Activated CD4-positive, alpha-beta memory T cell treated with anti-CD3 and anti-CD28 coated beads for 36 hours (primary cell): ENCODE results near the gene DPP7. TPM values are rescaled to one million over a fixed set of nuclear protein-coding genes. Genes with fewer than 3 reads are reported as not detected.

Experiments used
- CTCF ChIA-PET: fragments of 350-600 bp; sonication (Branson Sonifier 250); formaldehyde crosslinking; loops from one replicate; lab custom pipeline; 2021; ENCODE audit warnings: antibody characterized with exemption, inconsistent platforms; lab: Charles Lee
- POLR2A ChIA-PET: fragments of 350-600 bp; sonication (Branson Sonifier 250); formaldehyde crosslinking; loops from one replicate; lab custom pipeline; 2021; ENCODE audit warnings: antibody characterized with exemption; lab: Charles Lee
- DNase-seq: peaks from one replicate; pipeline ENCODE4 v3.0.0-alpha.2; 2020
- H3K27ac Mint-ChIP-seq: one replicate; pipeline ENCODE4 v1.8.0; 2021; ENCODE audit warnings: mixed read lengths
- H3K27me3 Mint-ChIP-seq: one replicate; pipeline ENCODE4 v1.8.0; 2021; ENCODE audit warnings: mixed read lengths
- H3K36me3 Mint-ChIP-seq: one replicate; pipeline ENCODE4 v1.8.0; 2021; ENCODE audit warnings: mixed read lengths
- H3K4me1 Mint-ChIP-seq: one replicate; pipeline ENCODE4 v1.8.0; 2021; ENCODE audit warnings: low read depth, mixed read lengths
- H3K4me3 Mint-ChIP-seq: one replicate; pipeline ENCODE4 v1.8.0; 2021; ENCODE audit warnings: mild to moderate bottlenecking, mixed read lengths
- H3K9me3 Mint-ChIP-seq: one replicate; pipeline ENCODE4 v1.8.0; 2021; ENCODE audit warnings: mixed read lengths
- intact Hi-C: fragments of 100-400 bp; cut with micrococcal nuclease; formaldehyde crosslinking; loops from one replicate; pipeline ENCODE4 v1.15.1; 2023
- total RNA-seq, 2 experiments: library from RNA; stranded (reverse); gene quantifications; one replicate each; pipeline ENCODE4 v1.2.3, GENCODE V29; 2021

The DPP7 gene
- total RNA-seq, 2 experiments from 2014 or later: 195 to 208 TPM

- ChIA-PET CTCF (interaction anchor here (1.0 to 1.7 kb wide), 3 partner anchors 20 to 111 kb away, joined by 3 to 7 read pairs (median 4); partner anchors contain the start of gene NPDC1), POLR2A (no interaction called here)
- H3K4me1 Mint-ChIP-seq: peaks cover 9% of the 10 kb centered on the region
- no peaks in the 10 kb centered on the region for H3K9me3 Mint-ChIP-seq
- no peak overlapping the region for H3K4me3 Mint-ChIP-seq
- intact Hi-C loops: no loop called here
- H3K27ac Mint-ChIP-seq: no peak overlapping the region
- no peak for DNase-seq
- H3K27me3 Mint-ChIP-seq: peaks cover 30% of the 10 kb centered on the region
- H3K36me3 Mint-ChIP-seq: no peaks in the 10 kb centered on the region
Observed at GRCh38 chr9:137157618-137158415, 43.3 kb upstream of the DPP7 start.

- H3K27me3 Mint-ChIP-seq: peaks cover 29% of the 10 kb centered on the region
- H3K36me3 Mint-ChIP-seq: no peaks in the 10 kb centered on the region
- no peak overlapping the region for H3K27ac Mint-ChIP-seq
- peak overlapping the region; percentile 44 for H3K4me3 Mint-ChIP-seq
- CTCF ChIA-PET: interaction anchor here (0.6 to 1.7 kb wide), 6 partner anchors 19 to 266 kb away, joined by 3 to 7 read pairs (median 3); partner anchors contain the start of genes EXD3, NPDC1 and RNF224
- DNase-seq: peak; percentile 69
- intact Hi-C loops: no loop called here
- POLR2A ChIA-PET: no interaction called here
- H3K4me1 Mint-ChIP-seq: peaks cover 9% of the 10 kb centered on the region
- H3K9me3 Mint-ChIP-seq: no peaks in the 10 kb centered on the region
Observed at GRCh38 chr9:137156567-137157375, 42.2 kb upstream of the DPP7 start.

DNA sequence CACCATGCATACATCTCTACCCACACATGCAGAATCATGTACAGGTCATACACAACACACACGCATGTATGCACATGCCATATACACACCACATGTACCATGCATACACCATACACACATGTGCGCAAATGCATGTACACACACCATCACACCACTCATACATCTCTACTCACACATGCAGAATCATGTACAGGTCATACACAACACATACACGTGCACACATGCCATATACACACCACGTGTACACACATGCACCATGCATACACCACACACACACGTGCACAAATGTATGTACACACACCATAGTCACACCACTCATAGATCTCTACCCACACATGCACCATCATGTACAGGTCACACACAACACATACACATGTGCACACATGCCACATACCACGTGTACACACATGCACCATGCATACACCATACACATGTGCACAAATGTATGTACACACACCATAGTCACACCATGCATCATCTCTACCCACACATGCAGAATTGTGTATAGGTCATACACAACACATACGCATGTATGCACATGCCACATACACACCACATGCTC is 38.4 kb upstream of the DPP7 start:
- intact Hi-C loops: no loop called here
- ChIA-PET CTCF (no interaction called here), POLR2A (no interaction called here)

DNA sequence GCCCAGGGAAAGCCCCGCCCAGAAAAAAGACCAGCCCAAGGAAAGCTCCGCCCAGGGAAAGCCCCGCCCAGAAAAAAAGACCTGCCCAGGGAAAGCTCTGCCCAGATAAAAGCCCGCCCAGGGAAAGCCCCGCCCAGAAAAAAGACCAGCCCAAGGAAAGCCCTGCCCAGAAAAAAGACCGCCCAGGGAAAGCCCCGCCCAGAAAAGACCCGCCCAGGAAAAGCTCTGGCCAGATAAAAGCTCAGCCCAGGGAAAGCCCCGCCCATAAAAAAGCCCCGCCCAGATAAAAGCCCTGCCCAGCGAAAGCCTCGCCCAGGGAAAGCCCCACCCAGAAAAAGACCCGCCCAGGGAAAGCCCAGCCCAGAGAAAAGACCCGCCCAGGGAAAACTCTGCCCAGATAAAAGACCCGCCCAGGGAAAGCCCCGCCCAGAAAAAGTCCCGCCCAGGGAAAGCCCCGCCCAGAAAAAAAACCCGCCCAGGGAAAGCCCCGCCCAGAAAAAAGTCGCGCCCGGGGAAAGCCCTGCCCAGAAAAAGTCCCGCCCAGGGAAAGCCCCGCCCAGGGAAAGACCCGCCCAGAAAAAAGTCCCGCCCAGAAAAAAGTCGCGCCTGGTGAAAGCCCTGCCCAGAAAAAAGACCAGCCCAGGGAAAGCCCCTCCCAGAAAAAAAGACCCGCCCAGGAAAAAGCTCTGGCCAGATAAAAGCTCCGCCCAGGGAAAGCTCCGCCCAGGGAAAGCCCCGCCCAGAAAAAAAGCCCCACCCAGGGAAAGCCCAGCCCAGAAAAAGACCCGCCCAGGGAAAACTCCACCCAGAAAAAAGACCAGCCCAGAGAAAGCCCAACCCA is 36.3 kb upstream of the DPP7 start:
- DNase-seq: peak; percentile 85
- H3K27ac Mint-ChIP-seq: no peak overlapping the region
- H3K4me3 Mint-ChIP-seq: no peak overlapping the region
- H3K36me3 Mint-ChIP-seq: no peaks in the 10 kb centered on the region
- POLR2A ChIA-PET: interaction anchor here (0.5 to 0.6 kb wide), 2 partner anchors 21 to 765 kb away, joined by 3 read pairs; no protein-coding TSS in a partner anchor
- CTCF ChIA-PET: interaction anchor here (1.1 to 1.5 kb wide), 3 partner anchors 10 to 86 kb away, joined by 3 read pairs; no protein-coding TSS in a partner anchor
- H3K4me1 Mint-ChIP-seq: no peaks in the 10 kb centered on the region
- intact Hi-C loops: loop anchor here (2.0 kb wide), 1 partner anchor 64 kb away; the partner anchor contains the start of gene MAN1B1
- H3K27me3 Mint-ChIP-seq: peaks cover 8% of the 10 kb centered on the region
- H3K9me3 Mint-ChIP-seq: no peaks in the 10 kb centered on the region

More for the DNA sequence above, 38.4 kb upstream of the DPP7 start:
- no peaks in the 10 kb centered on the region for H3K9me3 Mint-ChIP-seq
- no peak for DNase-seq
- peaks cover 4% of the 10 kb centered on the region for H3K4me1 Mint-ChIP-seq
- no peak overlapping the region for H3K27ac Mint-ChIP-seq
- H3K4me3 Mint-ChIP-seq: no peak overlapping the region
- H3K27me3 Mint-ChIP-seq: peaks cover 15% of the 10 kb centered on the region
- H3K36me3 Mint-ChIP-seq: no peaks in the 10 kb centered on the region

DNA sequence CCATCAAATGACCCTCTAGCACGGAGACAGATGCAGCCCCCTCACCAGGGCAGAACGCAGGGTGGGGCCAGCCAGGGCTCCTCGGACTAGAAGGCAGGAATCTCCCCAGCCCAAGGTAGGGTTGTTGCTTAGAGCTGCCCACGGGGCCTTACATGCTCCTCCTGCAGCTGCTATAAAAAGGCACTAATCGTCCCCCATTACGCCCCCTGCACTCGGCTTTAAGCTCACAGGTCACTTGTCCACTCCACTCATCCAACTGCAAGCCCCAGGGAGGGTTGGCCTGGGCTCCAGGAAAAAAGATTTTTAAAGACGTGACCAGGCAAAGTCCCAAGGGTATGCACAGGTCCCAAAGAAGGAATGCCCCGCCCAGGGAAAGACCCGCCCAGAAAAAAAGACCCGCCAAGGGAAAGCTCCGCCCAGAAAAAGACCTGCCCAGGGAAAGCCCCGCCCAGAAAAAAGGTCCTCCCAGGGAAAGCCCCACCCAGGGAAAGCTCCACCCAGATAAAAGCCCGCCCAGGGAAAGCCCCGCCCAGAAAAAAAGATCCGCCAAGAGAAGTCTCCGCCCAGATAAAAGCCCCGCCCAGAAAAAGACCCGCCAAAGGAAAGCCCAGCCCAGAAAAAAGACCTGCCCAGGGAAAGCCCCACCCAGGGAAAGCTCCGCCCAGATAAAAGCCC is 35.5 kb upstream of the DPP7 start:
- intact Hi-C loops: loop anchor here (2.0 kb wide), 1 partner anchor 63 kb away; the partner anchor contains the start of gene MAN1B1
- CTCF ChIA-PET: interaction anchor here (1.1 to 1.4 kb wide), 2 partner anchors 9 to 86 kb away, joined by 3 read pairs; no protein-coding TSS in a partner anchor
- Mint-ChIP-seq H3K27ac (no peak overlapping the region), H3K27me3 (peaks cover 5% of the 10 kb centered on the region), H3K4me1 (no peaks in the 10 kb centered on the region), H3K4me3 (no peak overlapping the region), H3K9me3 (no peaks in the 10 kb centered on the region), H3K36me3 (no peaks in the 10 kb centered on the region)
- POLR2A ChIA-PET: no interaction called here
- no peak for DNase-seq

GRCh38 chr9:137149363-137149762 is 34.8 kb upstream of the DPP7 start:
- ChIA-PET POLR2A (no interaction called here), CTCF (interaction anchor here (0.6 to 1.4 kb wide), 2 partner anchors 87 to 114 kb away, joined by 3 to 4 read pairs; no protein-coding TSS in a partner anchor)
- Mint-ChIP-seq H3K4me1 (no peaks in the 10 kb centered on the region), H3K36me3 (no peaks in the 10 kb centered on the region), H3K27me3 (peaks cover 5% of the 10 kb centered on the region), H3K4me3 (no peak overlapping the region), H3K27ac (no peak overlapping the region), H3K9me3 (no peaks in the 10 kb centered on the region)
- no peak for DNase-seq
- intact Hi-C loops: no loop called here

- no peak for DNase-seq
- intact Hi-C loops: no loop called here
- no peaks in the 10 kb centered on the region for H3K4me1 Mint-ChIP-seq
- H3K9me3 Mint-ChIP-seq: no peaks in the 10 kb centered on the region
- ChIA-PET POLR2A (no interaction called here), CTCF (interaction anchor here (0.6 to 1.4 kb wide), 2 partner anchors 88 to 113 kb away, joined by 3 to 4 read pairs; no protein-coding TSS in a partner anchor)
- no peaks in the 10 kb centered on the region for H3K36me3 Mint-ChIP-seq
- peaks cover 5% of the 10 kb centered on the region for H3K27me3 Mint-ChIP-seq
- no peak overlapping the region for H3K27ac Mint-ChIP-seq
- H3K4me3 Mint-ChIP-seq: no peak overlapping the region
Observed at GRCh38 chr9:137148661-137149060, 34.1 kb upstream of the DPP7 start.

DNA sequence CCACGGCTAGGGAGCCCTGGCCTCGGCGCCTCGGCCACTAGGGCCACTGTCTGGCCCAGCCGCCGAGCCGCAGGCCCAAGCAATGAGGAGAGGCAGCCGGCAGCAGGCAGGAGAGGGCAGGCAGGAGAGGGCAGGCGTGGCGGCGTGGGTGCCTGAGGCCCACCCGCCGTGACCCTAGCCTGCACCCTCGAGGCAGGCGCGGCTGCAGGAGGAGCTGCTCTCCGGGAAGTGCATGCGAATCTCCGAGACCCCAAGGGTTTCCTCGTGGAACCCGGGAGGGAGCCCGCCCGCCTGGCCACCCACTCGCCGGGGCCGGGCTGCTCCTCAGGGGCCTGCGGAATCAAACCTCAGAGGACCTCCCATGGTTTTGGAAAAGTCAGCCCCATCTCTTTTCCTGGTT is 33.7 kb upstream of the DPP7 start:
- H3K27me3 Mint-ChIP-seq: peaks cover 5% of the 10 kb centered on the region
- H3K4me3 Mint-ChIP-seq: no peak overlapping the region
- no peaks in the 10 kb centered on the region for H3K36me3 Mint-ChIP-seq
- H3K9me3 Mint-ChIP-seq: no peaks in the 10 kb centered on the region
- ChIA-PET CTCF (interaction anchor here (1.4 kb wide), 1 partner anchor 89 kb away, joined by 4 read pairs; no protein-coding TSS in a partner anchor), POLR2A (no interaction called here)
- no peak for DNase-seq
- H3K27ac Mint-ChIP-seq: no peak overlapping the region
- intact Hi-C loops: no loop called here
- H3K4me1 Mint-ChIP-seq: no peaks in the 10 kb centered on the region

GRCh38 chr9:137147793-137148160 is 33.2 kb upstream of the DPP7 start:
- peaks cover 5% of the 10 kb centered on the region for H3K27me3 Mint-ChIP-seq
- no peak for DNase-seq
- H3K9me3 Mint-ChIP-seq: no peaks in the 10 kb centered on the region
- intact Hi-C loops: no loop called here
- H3K27ac Mint-ChIP-seq: no peak overlapping the region
- ChIA-PET POLR2A (no interaction called here), CTCF (no interaction called here)
- H3K4me3 Mint-ChIP-seq: no peak overlapping the region
- H3K4me1 Mint-ChIP-seq: no peaks in the 10 kb centered on the region
- H3K36me3 Mint-ChIP-seq: no peaks in the 10 kb centered on the region

- CTCF ChIA-PET: no interaction called here
- no peaks in the 10 kb centered on the region for H3K4me1 Mint-ChIP-seq
Observed at GRCh38 chr9:137147091-137147792, 32.7 kb upstream of the DPP7 start.

More at GRCh38 chr9:137147091-137147792, 32.7 kb upstream of the DPP7 start:
- intact Hi-C loops: no loop called here
- POLR2A ChIA-PET: no interaction called here
- H3K9me3 Mint-ChIP-seq: no peaks in the 10 kb centered on the region
- DNase-seq: no peak
- no peak overlapping the region for H3K27ac Mint-ChIP-seq
- peaks cover 10% of the 10 kb centered on the region for H3K27me3 Mint-ChIP-seq
- no peaks in the 10 kb centered on the region for H3K36me3 Mint-ChIP-seq
- no peak overlapping the region for H3K4me3 Mint-ChIP-seq
